Caco-2 (cell line): Measurements from ENCODE around the gene CDH12. TPM values are rescaled to one million over a fixed set of nuclear protein-coding genes. Genes with fewer than 3 reads are reported as not detected.

ENCODE experiments used
- BruUV-seq: library from RNA; stranded (reverse); fragments of 400-500 nt; replicated peaks from 2 replicates; lab custom pipeline; 2021; lab: Mats Ljungman, UMichigan
- CTCF ChIA-PET: fragments of 300-600 bp; sonication (Branson Sonifier 250); formaldehyde crosslinking; loops from one replicate; lab custom pipeline; 2022; ENCODE audit warnings: antibody characterized with exemption; lab: Charles Lee
- POLR2A ChIA-PET: fragments of 300-600 bp; sonication (Branson Sonifier 250); formaldehyde crosslinking; loops from one replicate; lab custom pipeline; 2022; ENCODE audit warnings: antibody characterized with exemption; lab: Charles Lee
- DNase-seq, 2 experiments: peaks; one replicate each; pipeline versions ENCODE4 v3.0.0 to v3.0.0-alpha.2; 2020 to 2022
- H3K27me3 ChIP-seq: replicated peaks from 2 replicates; pipeline ENCODE4 v1.6.0; 2011; ENCODE audit warnings: low read length; ENCODE audit not compliant: control insufficient read depth, insufficient read depth
- H3K36me3 ChIP-seq: 2 replicates; pipeline ENCODE4 v1.5.1; 2011; ENCODE audit warnings: low read length; ENCODE audit not compliant: control insufficient read depth, insufficient read depth
- H3K4me1 ChIP-seq: fragments of 250-450 bp; sonication (Bioruptor Pico); 2 replicates; pipeline ENCODE4 v1.5.1; 2020; ENCODE audit warnings: mild to moderate bottlenecking
- H3K4me3 ChIP-seq: 2 replicates; pipeline ENCODE4 v1.5.1; 2011; ENCODE audit warnings: low read depth, mild to moderate bottlenecking, control low read depth, low read length
- H3K9me3 ChIP-seq: fragments of 250-450 bp; sonication (Bioruptor Pico); 2 replicates; pipeline ENCODE4 v1.5.1; 2020; ENCODE audit warnings: mild to moderate bottlenecking, moderate library complexity
- H3K27ac Mint-ChIP-seq: one replicate; pipeline ENCODE4 v1.8.0; 2022; ENCODE audit warnings: mixed read lengths; ENCODE audit not compliant: unreplicated experiment
- H3K27me3 Mint-ChIP-seq: one replicate; pipeline ENCODE4 v1.8.0; 2022; ENCODE audit warnings: mixed read lengths; ENCODE audit not compliant: insufficient read depth, unreplicated experiment
- H3K36me3 Mint-ChIP-seq: one replicate; pipeline ENCODE4 v1.8.0; 2022; ENCODE audit warnings: mild to moderate bottlenecking, mixed read lengths; ENCODE audit not compliant: insufficient read depth, unreplicated experiment
- H3K4me1 Mint-ChIP-seq: one replicate; pipeline ENCODE4 v1.8.0; 2022; ENCODE audit warnings: low read depth, mixed read lengths; ENCODE audit not compliant: unreplicated experiment
- H3K4me3 Mint-ChIP-seq: one replicate; pipeline ENCODE4 v1.8.0; 2022; ENCODE audit warnings: mild to moderate bottlenecking, moderate library complexity, mixed read lengths; ENCODE audit not compliant: unreplicated experiment
- H3K9me3 Mint-ChIP-seq: one replicate; pipeline ENCODE4 v1.8.0; 2022; ENCODE audit warnings: mixed read lengths; ENCODE audit not compliant: unreplicated experiment
- intact Hi-C: fragments of 100-400 bp; cut with micrococcal nuclease; formaldehyde crosslinking; loops from one replicate; pipeline ENCODE4 v1.10.0; 2022; ENCODE audit not compliant: unreplicated experiment
- total RNA-seq: library from RNA; stranded (reverse); gene quantifications from 2 replicates; pipeline ENCODE4 v1.2.3, GENCODE V29; 2022
- TF ChIP-seq, protein P1 (sequence below), 2 experiments: fragments of 200-600 bp in 1 of 2; IDR thresholded peaks; 1 replicate in 1 of 2; 2 replicates in 1 of 2; pipeline versions ENCODE4 v1.5.1 to v1.8.0; 2011 to 2022; ENCODE audit warnings: antibody characterized with exemption in 1 of 2, control low read depth in 1 of 2, inconsistent platforms in 1 of 2, low read depth in 1 of 2, low read length in 1 of 2, mild to moderate bottlenecking in 1 of 2, moderate library complexity in 1 of 2; ENCODE audit not compliant: insufficient read depth in 1 of 2, severe bottlenecking in 1 of 2, unreplicated experiment in 1 of 2

CDH12 gene
- total RNA-seq, 1 experiment from 2014 or later, result not detected

DNA sequence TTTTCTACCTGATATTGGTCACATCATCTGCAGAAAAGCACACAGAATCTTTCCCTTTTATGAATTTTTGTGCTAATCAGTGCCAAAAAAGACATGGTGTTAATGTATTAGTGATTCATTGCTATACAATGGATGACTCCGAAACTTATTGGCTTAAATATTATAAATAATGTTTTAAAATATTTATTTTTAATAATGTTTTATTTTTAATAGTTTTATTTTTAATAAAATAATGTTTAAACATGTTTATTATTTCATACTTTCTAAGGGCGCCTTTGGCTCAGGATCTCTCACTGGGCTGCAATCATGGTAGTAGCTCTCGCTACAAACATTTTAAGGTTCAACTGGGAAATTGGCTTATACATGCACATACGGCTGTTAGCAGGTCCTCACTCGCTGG, 65.7 kb downstream of the CDH12 start:
- peaks cover 10% of the 10 kb centered on the region for H3K9me3 Mint-ChIP-seq
- no peak for DNase-seq
- TF ChIP-seq, protein P1, sequence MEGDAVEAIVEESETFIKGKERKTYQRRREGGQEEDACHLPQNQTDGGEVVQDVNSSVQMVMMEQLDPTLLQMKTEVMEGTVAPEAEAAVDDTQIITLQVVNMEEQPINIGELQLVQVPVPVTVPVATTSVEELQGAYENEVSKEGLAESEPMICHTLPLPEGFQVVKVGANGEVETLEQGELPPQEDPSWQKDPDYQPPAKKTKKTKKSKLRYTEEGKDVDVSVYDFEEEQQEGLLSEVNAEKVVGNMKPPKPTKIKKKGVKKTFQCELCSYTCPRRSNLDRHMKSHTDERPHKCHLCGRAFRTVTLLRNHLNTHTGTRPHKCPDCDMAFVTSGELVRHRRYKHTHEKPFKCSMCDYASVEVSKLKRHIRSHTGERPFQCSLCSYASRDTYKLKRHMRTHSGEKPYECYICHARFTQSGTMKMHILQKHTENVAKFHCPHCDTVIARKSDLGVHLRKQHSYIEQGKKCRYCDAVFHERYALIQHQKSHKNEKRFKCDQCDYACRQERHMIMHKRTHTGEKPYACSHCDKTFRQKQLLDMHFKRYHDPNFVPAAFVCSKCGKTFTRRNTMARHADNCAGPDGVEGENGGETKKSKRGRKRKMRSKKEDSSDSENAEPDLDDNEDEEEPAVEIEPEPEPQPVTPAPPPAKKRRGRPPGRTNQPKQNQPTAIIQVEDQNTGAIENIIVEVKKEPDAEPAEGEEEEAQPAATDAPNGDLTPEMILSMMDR (IDR thresholded peaks at IDR 0.05; ENCODE audit: insufficient read depth in 1 of 2, low read depth in 1 of 2, low read length in 1 of 2, severe bottlenecking in 1 of 2, unreplicated experiment in 1 of 2), result no peak
- no peak overlapping the region for H3K4me3 Mint-ChIP-seq
- POLR2A ChIA-PET, result no interaction called here
- BruUV-seq, result no TSS peak
- no peaks in the 10 kb centered on the region for H3K4me1 Mint-ChIP-seq
- Histone ChIP-seq H3K4me1 (no peaks in the 10 kb centered on the region), H3K27me3 (no peaks in the 10 kb centered on the region), H3K9me3 (no peaks in the 10 kb centered on the region), H3K36me3 (no peaks in the 10 kb centered on the region), H3K4me3 (no peak overlapping the region)
- H3K27ac Mint-ChIP-seq, result no peak overlapping the region
- H3K27me3 Mint-ChIP-seq, result peaks cover 3% of the 10 kb centered on the region
- CTCF ChIA-PET, result no interaction called here
- intact Hi-C loops, result no loop called here
- H3K36me3 Mint-ChIP-seq, result no peaks in the 10 kb centered on the region

DNA sequence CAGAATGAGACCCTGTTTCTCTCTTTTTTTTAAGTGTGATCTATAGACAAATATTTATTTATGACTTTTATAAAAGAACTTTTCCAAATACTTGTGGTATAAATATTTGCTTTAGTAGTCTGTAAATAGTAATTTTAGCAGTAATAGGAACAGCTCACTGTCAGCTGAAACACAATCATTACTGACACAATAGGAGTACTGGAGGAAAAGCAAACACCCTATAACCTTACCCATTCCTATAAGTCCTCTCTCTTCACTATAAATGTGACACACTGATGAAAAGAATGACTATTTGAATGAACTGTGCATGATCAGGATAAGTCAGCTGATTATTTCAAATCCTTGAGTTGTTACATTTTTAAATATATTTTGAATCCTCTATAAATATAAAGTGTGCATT, 72.4 kb downstream of the CDH12 start:
- CTCF ChIA-PET, result no interaction called here
- peaks cover 3% of the 10 kb centered on the region for H3K27me3 Mint-ChIP-seq
- no peaks in the 10 kb centered on the region for H3K9me3 ChIP-seq

DNA sequence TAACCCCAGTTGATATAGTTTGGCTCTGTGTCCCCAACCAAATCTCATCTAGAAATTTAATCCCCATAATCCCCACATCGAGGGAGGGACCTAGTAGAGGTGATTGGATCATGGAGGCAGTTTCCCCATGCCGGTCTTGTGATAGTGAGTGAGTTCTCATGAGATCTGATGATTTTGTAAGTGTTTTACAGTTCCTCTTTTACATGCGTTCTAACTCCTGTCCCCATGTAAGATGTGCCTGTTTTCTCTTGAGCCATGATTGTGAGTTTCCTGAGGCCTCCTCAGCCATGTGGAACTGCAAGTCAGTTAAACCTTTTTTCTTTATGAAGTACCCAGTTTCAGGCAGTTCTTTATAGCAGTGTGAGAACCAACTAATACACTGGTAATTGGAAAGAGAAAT, 73.6 kb downstream of the CDH12 start:
- no peaks in the 10 kb centered on the region for H3K4me1 Mint-ChIP-seq
- H3K36me3 Mint-ChIP-seq, result no peaks in the 10 kb centered on the region
- no peak for DNase-seq

More for the DNA sequence above, 72.4 kb downstream of the CDH12 start:
- Histone ChIP-seq H3K4me3 (no peak overlapping the region), H3K27me3 (no peaks in the 10 kb centered on the region), H3K4me1 (no peaks in the 10 kb centered on the region), H3K36me3 (no peaks in the 10 kb centered on the region)
- no peaks in the 10 kb centered on the region for H3K9me3 Mint-ChIP-seq
- no peak overlapping the region for H3K27ac Mint-ChIP-seq
- TF ChIP-seq, protein P1 (IDR thresholded peaks at IDR 0.05; ENCODE audit: insufficient read depth in 1 of 2, low read depth in 1 of 2, low read length in 1 of 2, severe bottlenecking in 1 of 2, unreplicated experiment in 1 of 2), result no peak
- no peak for DNase-seq
- no TSS peak for BruUV-seq
- no peaks in the 10 kb centered on the region for H3K4me1 Mint-ChIP-seq
- H3K4me3 Mint-ChIP-seq, result no peak overlapping the region
- no peaks in the 10 kb centered on the region for H3K36me3 Mint-ChIP-seq
- intact Hi-C loops, result no loop called here
- POLR2A ChIA-PET, result no interaction called here

More for the DNA sequence above, 73.6 kb downstream of the CDH12 start:
- Histone ChIP-seq H3K27me3 (no peaks in the 10 kb centered on the region), H3K36me3 (no peaks in the 10 kb centered on the region), H3K4me3 (no peak overlapping the region), H3K4me1 (no peaks in the 10 kb centered on the region), H3K9me3 (no peaks in the 10 kb centered on the region)
- ChIA-PET POLR2A (no interaction called here), CTCF (no interaction called here)
- intact Hi-C loops, result no loop called here
- no TSS peak for BruUV-seq
- no peaks in the 10 kb centered on the region for H3K9me3 Mint-ChIP-seq
- TF ChIP-seq, protein P1 (IDR thresholded peaks at IDR 0.05; ENCODE audit: insufficient read depth in 1 of 2, low read depth in 1 of 2, low read length in 1 of 2, severe bottlenecking in 1 of 2, unreplicated experiment in 1 of 2), result no peak
- H3K27me3 Mint-ChIP-seq, result peaks cover 3% of the 10 kb centered on the region
- H3K4me3 Mint-ChIP-seq, result no peak overlapping the region
- H3K27ac Mint-ChIP-seq, result no peak overlapping the region
